A673 (cell line): Measurements from ENCODE around the gene DNAJB13.

Source experiments
- EZH2 ChIP-seq: fragments of 200-600 bp; sonication (generic); IDR thresholded peaks from 2 replicates; pipeline ENCODE4 v1.6.1; 2017; ENCODE audit warnings: borderline replicate concordance, low read depth, mild to moderate bottlenecking, mixed read lengths, antibody characterized with exemption, low read length; ENCODE audit not compliant: poor library complexity, severe bottlenecking
- TF ChIP-seq, protein P1 (sequence below): fragments of 300-800, 200-600 bp; sonication (generic); conservative IDR thresholded peaks from 2 replicates; pipeline ENCODE4 v1.5.1; 2017; ENCODE audit warnings: low read depth, mild to moderate bottlenecking, antibody characterized with exemption, low read length, moderate library complexity, mixed read lengths

DNA sequence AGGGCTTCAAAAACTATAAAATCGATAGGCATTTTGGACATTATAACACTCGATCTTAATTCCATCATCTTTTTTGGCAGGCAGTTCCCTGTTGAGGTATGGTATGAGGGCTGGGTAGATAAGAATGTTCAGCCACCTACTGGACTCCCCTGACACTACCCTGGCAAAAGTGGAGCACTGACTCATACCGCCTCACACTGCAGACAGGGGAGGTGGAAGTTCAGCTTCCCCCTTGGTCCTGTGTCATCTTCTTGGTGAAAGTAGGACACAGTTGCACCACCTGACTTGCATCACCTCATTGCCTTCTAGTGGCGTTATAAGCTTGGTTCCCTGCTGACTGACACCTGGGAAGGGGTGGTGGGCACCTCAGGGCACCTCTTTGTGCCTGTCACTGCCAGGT is 43.6 kb upstream of the DNAJB13 start:
- TF ChIP-seq, protein P1, sequence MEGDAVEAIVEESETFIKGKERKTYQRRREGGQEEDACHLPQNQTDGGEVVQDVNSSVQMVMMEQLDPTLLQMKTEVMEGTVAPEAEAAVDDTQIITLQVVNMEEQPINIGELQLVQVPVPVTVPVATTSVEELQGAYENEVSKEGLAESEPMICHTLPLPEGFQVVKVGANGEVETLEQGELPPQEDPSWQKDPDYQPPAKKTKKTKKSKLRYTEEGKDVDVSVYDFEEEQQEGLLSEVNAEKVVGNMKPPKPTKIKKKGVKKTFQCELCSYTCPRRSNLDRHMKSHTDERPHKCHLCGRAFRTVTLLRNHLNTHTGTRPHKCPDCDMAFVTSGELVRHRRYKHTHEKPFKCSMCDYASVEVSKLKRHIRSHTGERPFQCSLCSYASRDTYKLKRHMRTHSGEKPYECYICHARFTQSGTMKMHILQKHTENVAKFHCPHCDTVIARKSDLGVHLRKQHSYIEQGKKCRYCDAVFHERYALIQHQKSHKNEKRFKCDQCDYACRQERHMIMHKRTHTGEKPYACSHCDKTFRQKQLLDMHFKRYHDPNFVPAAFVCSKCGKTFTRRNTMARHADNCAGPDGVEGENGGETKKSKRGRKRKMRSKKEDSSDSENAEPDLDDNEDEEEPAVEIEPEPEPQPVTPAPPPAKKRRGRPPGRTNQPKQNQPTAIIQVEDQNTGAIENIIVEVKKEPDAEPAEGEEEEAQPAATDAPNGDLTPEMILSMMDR = no peak
- TF ChIP-seq EZH2 = no peak
